GM19239 (cell line): ENCODE data around the gene TRIM56.
"Not testable (repeated sequence)": the region's sequence is repeated elsewhere in the genome, so short reads cannot be mapped to it uniquely, and the experiment has no call there.

ENCODE experiments used
- DNase-seq: peaks from one replicate; pipeline ENCODE4 v3.0.0; 2011; ENCODE audit warnings: low spot score; ENCODE audit not compliant: insufficient read length
- FAIRE-seq: peaks from 2 replicates; lab custom pipeline; 2011; peaks lifted over from hg19 to GRCh38; lab: Jason Lieb, UNC

The TRIM56 gene

GRCh38 chr7:101108961-101109360 lies 23.7 kb downstream of the TRIM56 start:
- no peak for FAIRE-seq
- DNase-seq: no peak

- DNase-seq: no peak
- no peak for FAIRE-seq
These were observed 24.1 kb downstream of the TRIM56 start for GRCh38 chr7:101109368-101109767.

GRCh38 chr7:101111261-101111660 lies 26.0 kb downstream of the TRIM56 start:
- no peak for FAIRE-seq
- DNase-seq: no peak

- DNase-seq (no peak), FAIRE-seq (no peak)
These were observed 27.0 kb downstream of the TRIM56 start for GRCh38 chr7:101112233-101112632.

- not testable (repeated sequence) for DNase-seq, FAIRE-seq
These were observed 27.9 kb downstream of the TRIM56 start for GRCh38 chr7:101113140-101113539.

- FAIRE-seq: no peak
- DNase-seq: no peak
These were observed 28.6 kb downstream of the TRIM56 start for GRCh38 chr7:101113836-101114235.

GRCh38 chr7:101114492-101114891 lies 29.2 kb downstream of the TRIM56 start:
- DNase-seq (no peak), FAIRE-seq (no peak)

- no peak for FAIRE-seq
These were observed 29.9 kb downstream of the TRIM56 start for GRCh38 chr7:101115215-101115614.

GRCh38 chr7:101116898-101117297 lies 31.6 kb downstream of the TRIM56 start:
- no peak for DNase-seq
- FAIRE-seq: no peak

More at GRCh38 chr7:101115215-101115614, 29.9 kb downstream of the TRIM56 start:
- no peak for DNase-seq

- FAIRE-seq: no peak
These were observed 33.6 kb downstream of the TRIM56 start for GRCh38 chr7:101118856-101119255.

GRCh38 chr7:101119876-101120275 lies 34.6 kb downstream of the TRIM56 start:
- FAIRE-seq (no peak), DNase-seq (no peak)

More at GRCh38 chr7:101118856-101119255, 33.6 kb downstream of the TRIM56 start:
- no peak for DNase-seq

GRCh38 chr7:101120315-101120714 lies 35.0 kb downstream of the TRIM56 start:
- FAIRE-seq (no peak), DNase-seq (no peak)

GRCh38 chr7:101121631-101121990 lies 36.3 kb downstream of the TRIM56 start:
- DNase-seq, FAIRE-seq: not testable (repeated sequence)

- FAIRE-seq (peak; percentile 54), DNase-seq (no peak)
These were observed 37.0 kb downstream of the TRIM56 start for GRCh38 chr7:101121991-101122932.

- no peak for DNase-seq
- no peak for FAIRE-seq
These were observed 37.8 kb downstream of the TRIM56 start for GRCh38 chr7:101122933-101123702.

GRCh38 chr7:101123703-101124068 lies 38.4 kb downstream of the TRIM56 start:
- FAIRE-seq (no peak), DNase-seq (no peak)

- DNase-seq (no peak), FAIRE-seq (no peak)
These were observed 39.2 kb downstream of the TRIM56 start for GRCh38 chr7:101124376-101125056.

GRCh38 chr7:101125989-101126650 lies 40.8 kb downstream of the TRIM56 start:
- DNase-seq (peak; percentile 47), FAIRE-seq (peak; percentile 68)

GRCh38 chr7:101126651-101127459 lies 41.6 kb downstream of the TRIM56 start, which contains the start of gene SERPINE1:
SERPINE1 (plus strand) TSS chr7:101127104; CDS start chr7:101128394, 1,290 bp downstream.
- FAIRE-seq (peak; percentile 56), DNase-seq (peak; percentile 61)
